GM21717 (cell line): ENCODE data around the gene ZNF8.
"Not testable (repeated sequence)": the region's sequence is repeated elsewhere in the genome, so short reads cannot be mapped to it uniquely, and the experiment has no call there.

Experiments
- ATAC-seq: cut with Tn5 transposase; IDR thresholded peaks from one replicate; pipeline ENCODE4 v1.9.1; 2021; ENCODE audit warnings: mild to moderate bottlenecking, moderate library complexity; ENCODE audit not compliant: unreplicated experiment

Gene ZNF8

DNA sequence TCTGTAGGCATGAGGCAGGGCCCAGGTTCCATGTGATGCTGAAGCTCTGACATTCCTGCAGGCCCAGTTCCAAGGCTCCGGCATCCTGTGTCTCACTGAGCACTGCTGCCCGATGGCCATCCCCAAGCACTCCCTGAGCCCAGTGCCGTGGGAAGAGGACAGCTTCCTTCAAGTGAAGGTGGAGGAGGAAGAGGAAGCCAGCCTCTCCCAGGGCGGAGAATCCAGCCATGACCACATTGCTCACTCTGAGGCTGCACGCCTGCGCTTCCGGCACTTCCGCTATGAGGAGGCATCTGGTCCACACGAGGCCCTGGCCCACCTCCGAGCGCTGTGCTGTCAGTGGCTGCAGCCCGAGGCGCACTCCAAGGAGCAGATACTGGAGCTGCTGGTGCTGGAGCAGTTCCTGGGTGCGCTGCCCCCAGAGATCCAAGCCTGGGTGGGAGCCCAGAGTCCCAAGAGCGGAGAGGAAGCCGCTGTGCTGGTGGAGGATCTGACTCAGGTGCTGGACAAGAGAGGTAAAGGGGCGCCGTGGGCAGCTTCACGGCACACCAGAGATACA lies 56.0 kb downstream of the ZNF8 start:
- ATAC-seq, result no peak

DNA sequence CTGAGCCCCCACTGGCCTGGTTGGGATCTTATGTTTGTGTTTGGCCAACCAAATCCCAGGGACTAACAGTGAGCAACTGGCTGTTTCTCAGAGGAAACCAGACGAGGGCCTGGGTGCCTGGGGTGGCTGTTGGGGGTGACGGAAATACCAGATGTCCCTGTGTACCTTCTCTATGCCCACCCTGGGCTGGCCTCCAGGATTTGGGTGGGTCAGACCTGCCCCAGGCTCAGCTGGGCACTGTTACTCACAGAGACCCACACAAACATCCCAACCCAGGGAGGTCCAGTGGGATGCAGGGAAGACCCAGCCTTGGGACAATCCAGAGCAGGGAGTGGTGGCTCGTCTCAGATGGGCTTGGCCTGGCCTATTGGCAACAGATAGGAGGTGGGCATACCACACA lies 56.9 kb downstream of the ZNF8 start:
- no peak for ATAC-seq

DNA sequence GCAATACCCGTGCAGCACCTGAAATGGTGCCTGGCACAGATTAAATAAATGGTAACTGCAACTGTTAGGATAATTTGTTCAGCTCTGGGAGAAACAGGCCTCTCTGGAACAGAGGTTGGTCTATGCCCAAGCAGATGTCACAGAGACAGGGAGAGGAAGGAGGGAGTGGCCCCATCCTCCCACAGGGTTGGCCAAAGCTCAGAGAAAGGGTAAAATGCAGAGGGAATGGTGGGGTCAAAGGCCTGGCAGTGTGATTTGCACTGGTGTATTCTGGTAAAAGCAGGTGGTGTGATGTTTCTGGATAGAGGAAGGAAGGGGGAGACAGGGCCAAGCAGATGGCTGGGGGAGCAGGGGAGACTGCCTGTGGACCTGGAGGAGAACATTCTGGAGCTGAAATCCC lies 57.5 kb downstream of the ZNF8 start:
- no peak for ATAC-seq

DNA sequence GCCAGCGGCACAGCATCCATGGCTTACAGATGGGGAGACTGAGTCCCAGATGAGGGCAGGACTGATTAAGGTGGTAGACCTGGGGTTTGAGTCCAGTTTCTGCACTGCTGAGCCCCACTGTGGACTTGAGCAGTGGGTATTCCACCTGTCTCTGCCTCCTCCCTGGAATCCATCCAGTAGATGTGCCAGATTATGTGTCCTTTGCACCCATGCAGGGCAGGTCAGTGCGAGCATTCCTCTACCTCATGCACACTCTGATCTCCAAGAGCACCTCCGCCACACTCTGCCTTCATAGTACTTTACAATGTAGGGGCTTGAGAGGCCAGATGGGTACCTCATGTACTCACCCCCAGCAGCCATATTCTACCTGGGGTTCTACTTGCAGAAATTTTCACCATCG lies 58.1 kb downstream of the ZNF8 start:
- no peak for ATAC-seq

DNA sequence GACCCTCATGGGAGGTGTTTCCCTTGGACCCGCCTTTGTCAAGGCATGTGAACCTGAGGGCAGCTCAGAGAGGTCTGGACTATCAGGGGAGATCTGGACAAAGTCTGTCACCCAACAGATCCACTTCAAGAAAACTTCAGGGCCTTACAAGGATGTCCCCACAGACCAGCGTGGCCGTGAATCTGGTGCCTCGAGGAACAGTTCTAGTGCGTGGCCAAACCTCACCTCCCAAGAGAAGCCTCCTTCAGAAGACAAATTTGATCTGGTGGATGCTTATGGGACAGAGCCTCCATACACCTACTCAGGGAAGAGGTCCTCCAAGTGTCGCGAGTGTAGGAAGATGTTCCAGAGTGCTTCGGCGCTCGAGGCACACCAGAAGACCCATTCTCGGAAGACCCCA lies 59.6 kb downstream of the ZNF8 start:
- ATAC-seq, result no peak

DNA sequence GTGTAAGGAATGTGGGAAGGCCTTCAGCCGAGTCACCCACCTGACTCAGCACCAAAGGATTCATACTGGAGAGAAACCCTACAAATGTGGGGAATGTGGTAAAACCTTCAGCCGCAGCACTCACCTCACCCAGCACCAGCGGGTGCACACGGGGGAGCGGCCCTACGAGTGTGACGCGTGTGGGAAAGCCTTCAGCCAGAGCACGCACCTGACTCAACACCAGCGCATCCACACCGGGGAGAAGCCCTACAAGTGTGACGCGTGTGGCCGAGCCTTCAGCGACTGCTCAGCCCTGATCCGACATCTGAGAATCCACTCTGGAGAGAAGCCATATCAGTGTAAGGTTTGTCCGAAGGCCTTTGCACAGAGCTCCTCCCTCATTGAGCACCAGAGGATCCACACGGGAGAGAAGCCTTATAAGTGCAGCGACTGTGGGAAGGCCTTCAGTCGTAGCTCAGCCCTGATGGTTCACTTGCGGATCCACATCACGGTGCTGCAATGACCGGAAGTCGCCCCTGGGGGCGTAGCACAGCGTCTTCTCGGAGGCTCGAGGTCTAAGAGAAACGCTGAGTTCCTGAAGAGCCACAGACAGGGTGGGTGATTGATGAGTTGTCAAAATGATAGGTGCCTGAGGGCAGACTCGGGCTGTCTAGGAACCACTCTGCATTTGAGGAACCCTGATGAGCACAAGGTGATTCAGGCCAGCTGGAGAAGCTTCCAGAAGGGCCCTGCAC lies 60.2 kb downstream of the ZNF8 start:
- ATAC-seq, result no peak

DNA sequence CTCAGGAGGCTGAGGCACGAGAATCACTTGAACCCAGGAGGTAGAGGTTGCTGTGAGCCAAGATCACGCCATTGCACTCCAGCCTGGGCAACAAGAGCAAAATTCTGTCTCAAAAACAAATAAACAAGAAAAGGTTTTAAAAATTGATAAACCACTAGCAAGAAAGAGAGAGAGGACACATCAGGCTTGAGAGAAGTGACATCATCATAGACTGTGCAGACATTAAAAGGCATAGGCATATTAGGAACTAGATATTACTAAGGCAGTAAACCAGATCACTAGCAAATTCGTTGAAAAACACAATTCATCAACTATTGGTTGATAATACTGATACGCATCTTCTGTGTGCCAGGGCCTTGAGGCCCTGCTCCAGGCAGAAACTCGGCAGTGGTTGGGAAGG lies 66.8 kb downstream of the ZNF8 start:
- no peak for ATAC-seq

DNA sequence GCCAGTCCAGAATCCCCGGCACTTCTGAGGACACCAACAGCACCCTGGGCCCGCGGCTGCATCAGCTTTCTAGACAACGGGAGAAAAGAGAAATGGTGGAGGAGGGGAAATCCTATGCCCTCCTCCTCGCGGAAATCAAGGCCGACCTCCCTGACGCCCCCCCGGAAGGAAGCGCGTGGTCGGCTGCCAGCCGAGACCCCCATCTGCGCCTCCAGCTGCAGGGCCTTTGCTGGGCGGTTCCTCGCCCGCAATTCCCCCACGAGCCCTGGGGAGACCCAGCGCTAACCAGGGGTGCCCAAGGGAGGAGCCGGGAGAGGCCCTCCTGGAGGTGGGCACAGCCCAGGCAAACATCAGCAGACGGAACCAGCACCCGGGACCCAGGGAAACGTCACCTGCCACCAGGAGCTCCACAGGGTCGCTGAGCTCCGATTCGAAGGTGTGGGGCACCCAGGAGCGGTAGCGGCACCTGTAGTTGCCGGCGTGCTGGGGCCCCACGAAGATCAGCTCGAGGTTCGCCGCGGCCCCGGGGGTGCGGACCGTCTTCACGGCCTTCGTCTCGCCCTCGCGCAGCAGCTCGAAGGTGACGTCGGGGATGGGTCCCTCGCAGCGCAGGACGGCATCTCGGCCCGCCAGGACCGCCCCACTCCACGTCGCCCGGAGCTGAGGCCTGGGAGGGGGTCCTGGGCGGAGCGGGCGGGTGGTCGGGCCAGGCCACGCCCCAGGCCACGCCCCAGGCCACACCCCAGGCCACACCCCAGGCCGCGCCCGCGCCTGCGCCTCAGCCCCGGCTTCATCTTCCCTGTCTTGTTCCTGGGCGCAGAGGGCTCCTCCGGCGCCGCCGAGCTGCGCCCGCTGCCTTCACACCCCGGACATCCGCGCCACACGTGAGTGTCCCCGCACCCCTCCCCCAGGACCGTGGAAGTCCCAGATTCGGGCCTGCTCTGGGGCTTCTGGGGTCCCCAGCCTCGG lies 68.5 kb downstream of the ZNF8 start:
- peak; percentile 67 for ATAC-seq

DNA sequence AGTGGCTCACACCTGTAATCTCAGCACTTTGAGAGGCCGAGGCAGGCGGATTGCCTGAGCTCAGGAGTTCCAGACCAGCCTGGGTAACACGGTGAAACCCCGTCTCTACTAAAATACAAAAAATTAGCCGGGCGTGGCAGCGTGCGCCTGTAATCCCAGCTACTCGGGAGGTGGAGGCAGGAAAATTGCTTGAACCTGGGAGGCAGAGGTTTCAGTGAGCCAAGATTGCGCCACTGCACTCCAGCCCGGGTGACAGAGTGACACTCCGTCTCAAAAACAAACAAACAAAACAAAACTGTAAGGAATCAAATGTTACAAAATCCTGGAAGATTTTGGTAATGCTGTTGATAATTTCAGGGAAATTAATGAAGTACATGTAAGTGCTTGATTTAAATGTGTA lies 69.3 kb downstream of the ZNF8 start:
- ATAC-seq, result not testable (repeated sequence)

DNA sequence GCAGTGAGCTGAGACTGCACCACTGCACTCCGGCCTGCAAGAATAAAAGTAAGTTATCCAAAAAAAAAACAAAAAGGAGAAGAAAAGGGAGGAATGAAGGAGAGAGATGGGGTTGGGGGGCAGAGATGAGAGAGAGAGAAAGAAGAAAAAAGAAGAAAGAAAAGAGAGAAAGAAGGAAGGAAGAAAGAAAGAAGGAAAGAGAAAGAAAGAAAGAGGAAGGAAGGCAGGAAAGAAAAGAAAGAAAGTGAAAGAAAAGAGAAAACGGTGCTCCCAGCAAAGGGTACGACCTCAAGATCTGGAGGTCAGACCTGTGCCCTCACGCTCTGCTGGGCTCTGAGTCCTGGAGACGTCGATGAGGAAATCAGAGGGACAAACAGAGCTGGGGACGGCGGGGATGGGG lies 70.8 kb downstream of the ZNF8 start:
- ATAC-seq, result no peak

DNA sequence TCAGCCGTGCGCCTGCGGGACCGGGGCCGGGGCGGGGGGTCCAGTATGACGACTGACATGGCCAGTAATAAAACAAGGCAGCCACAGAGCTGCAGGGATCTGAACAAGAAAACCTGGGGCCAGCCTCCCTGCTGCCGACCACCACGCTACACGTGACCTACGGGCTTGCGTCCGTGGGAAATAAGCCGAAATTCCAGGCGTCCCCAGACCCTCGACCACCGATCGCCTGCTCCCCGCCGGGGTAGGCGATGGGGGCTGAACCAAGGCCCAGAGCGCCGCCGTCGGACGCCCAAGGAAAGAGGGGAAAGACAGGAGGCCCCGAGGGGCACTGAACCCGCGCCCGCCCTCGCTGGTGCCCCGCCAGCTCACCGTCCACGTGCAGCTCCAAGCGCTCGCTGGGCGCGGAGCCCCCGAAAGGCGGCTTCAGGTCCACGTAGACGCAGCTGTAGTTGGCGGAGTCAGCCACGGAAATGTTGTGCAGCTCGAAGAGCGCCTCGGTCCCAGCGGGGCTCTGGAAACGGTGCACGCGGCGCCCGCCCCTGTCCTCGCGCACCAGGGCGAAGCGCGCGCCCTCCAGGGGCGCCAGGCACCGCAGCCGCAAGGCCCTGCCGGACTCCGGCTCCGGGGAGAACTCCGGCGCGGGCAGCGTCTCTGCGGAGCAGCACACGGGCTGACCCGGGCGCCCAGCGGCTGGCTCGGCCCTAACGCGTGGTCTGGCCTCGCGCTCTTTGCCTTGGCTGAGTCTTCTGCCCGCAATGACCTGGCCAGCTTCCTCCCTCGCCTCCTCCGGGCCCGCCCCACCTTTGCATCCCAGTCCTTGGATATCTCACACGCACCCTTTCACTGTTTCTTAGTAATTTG lies 71.5 kb downstream of the ZNF8 start:
- ATAC-seq, result no peak

DNA sequence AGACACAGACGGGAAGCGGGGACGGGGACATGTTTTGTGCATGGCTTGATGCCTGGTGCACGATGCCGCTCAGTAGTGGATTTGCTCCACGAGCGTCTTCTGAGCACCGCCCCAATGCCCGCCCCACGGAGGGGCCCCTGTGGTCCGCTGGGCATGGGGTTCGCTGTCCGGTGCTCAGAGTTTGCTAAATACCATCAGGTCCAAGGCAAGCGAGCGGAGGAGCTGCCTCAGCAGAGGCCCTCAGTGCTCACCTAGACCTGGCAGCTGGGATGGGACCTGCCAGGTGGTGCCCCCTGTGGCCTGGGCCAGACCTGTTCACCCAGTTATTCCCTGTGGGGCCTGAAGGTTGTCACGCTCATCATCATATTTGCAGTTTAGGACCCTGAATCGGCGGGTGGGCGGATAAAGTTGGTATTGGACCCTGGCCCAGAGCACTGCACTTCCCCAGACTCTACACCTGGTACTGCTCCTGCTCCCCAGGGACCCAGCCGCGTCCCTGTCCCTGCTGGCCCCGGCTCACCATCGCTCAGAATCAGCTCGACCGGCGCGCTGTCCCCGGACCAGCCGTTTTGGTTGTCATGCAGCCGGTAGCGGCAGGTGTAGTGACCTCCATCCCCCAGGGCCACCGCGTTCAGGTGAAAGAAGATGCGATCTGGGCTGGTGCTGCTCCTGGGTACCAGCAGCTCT lies 72.3 kb downstream of the ZNF8 start:
- no peak for ATAC-seq

DNA sequence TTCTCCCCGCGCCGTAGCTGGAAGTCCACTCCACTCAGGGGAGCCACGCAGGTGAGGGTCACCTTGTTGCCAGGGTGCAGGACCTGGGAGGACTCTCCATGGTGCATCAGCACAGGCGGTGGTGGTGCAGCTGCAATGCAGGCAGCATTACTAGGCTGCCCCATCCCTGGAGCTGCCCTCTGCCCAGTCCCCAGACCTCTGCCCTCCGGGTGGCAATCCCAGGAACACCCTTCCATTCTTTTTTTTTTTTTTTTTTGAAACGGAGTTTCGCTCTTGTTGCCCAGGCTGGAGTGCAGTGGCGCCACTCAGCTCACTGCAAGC lies 72.8 kb downstream of the ZNF8 start:
- ATAC-seq, result no peak

DNA sequence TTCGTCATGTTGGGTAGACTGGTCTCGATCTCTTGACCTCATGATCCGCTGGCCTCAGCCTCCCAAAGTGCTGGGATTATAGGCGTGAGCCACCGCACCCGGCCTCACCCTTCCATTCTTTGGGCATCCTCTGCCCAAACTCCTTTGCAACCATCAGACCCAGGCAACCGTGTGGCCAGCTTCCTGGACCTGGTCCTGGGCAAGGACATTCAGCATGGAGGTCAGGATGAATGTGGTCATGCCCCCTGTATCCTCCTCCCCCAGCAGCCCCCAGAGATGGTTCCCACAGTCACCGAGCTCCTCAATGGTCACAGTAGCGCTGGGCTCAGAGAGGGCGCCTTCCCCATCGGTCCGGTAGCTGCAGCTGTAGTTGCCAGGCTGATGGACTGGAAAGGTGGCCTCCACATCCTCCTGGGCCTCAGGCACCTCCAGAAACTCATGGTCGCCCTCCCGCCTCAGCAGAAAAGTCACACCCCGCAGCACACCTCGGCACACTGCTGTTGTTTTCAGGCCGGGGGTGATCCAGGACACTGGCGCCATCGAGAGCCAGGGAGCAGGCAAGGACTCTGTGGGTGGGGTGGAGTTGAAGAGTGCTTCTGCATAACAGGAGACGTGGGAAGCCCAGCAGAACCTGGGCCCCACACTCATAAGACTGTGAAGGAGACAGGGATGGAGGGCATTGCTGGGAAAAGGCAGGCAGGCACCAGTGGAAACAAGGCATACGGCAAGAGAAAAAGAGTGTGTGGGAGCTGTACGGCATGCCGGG lies 73.4 kb downstream of the ZNF8 start:
- ATAC-seq, result no peak
